HepG2 (cell line): ENCODE measurements around the gene TTLL1. TPM values are rescaled to one million over a fixed set of nuclear protein-coding genes. Genes with fewer than 3 reads are reported as not detected.

ENCODE experiments used
- ASH2L ChIP-seq: fragments of 300-600, 200-600 bp; sonication (generic); IDR thresholded peaks from 2 replicates; pipeline ENCODE4 v1.7.0; 2017; ENCODE audit warnings: low read depth, mild to moderate bottlenecking, moderate library complexity, mixed read lengths, low read length; ENCODE audit not compliant: insufficient read length
- ESRRA ChIP-seq: sonication (generic); formaldehyde crosslinking; IDR thresholded peaks from 2 replicates; pipeline ENCODE4 v1.5.1; 2020; ENCODE audit warnings: mild to moderate bottlenecking, low read depth, missing genetic modification reagents
- KMT2A ChIP-seq: sonication (generic); formaldehyde crosslinking; IDR thresholded peaks from 2 replicates; pipeline ENCODE4 v1.4.0; 2020; ENCODE audit warnings: missing genetic modification reagents
- MBD4 ChIP-seq: IDR thresholded peaks from 2 replicates; pipeline ENCODE4 v1.6.1; 2012; ENCODE audit warnings: low read length, inconsistent platforms, borderline replicate concordance
- MEF2D ChIP-seq: sonication (generic); formaldehyde crosslinking; IDR thresholded peaks from 2 replicates; pipeline ENCODE4 v1.5.1; 2020; ENCODE audit warnings: mild to moderate bottlenecking, missing genetic modification reagents
- MTA3 ChIP-seq: sonication (generic); formaldehyde crosslinking; IDR thresholded peaks from 2 replicates; pipeline ENCODE4 v1.4.0; 2020; ENCODE audit warnings: missing genetic modification reagents
- POLR2A ChIP-seq, 2 experiments: IDR thresholded peaks; 2 replicates each; pipeline ENCODE4 v1.6.1; 2011; ENCODE audit warnings: low read depth in 2 of 2, low read length in 2 of 2, mild to moderate bottlenecking in 1 of 2, moderate library complexity in 1 of 2; ENCODE audit not compliant: insufficient read depth in 1 of 2
- RBFOX2 ChIP-seq: fragments of 200-400 bp; formaldehyde crosslinking; IDR thresholded peaks from 2 replicates; pipeline ENCODE4 v1.6.1; 2017; ENCODE audit warnings: low read depth, mild to moderate bottlenecking, low read length
- RFX1 ChIP-seq: fragments of 450-650 bp; IDR thresholded peaks from 2 replicates; pipeline ENCODE4 v1.6.1; 2017
- SRF ChIP-seq: IDR thresholded peaks from 2 replicates; pipeline ENCODE4 v1.6.1; 2011; ENCODE audit warnings: mild to moderate bottlenecking, low read depth, low read length, moderate library complexity
- U2AF2 ChIP-seq: fragments of 200-400 bp; formaldehyde crosslinking; IDR thresholded peaks from 2 replicates; pipeline ENCODE4 v1.6.1; 2017; ENCODE audit warnings: low read depth, mild to moderate bottlenecking, low read length
- ZKSCAN1 ChIP-seq: fragments of 150-350 bp; IDR thresholded peaks from 2 replicates; pipeline ENCODE4 v1.6.1; 2014; ENCODE audit warnings: low read length
- ZMAT3 ChIP-seq: sonication (generic); formaldehyde crosslinking; conservative IDR thresholded peaks from 2 replicates; pipeline ENCODE4 v1.7.0; 2021; ENCODE audit warnings: missing genetic modification reagents
- ZNF501 ChIP-seq: sonication (generic); formaldehyde crosslinking; IDR thresholded peaks from 2 replicates; pipeline ENCODE4 v1.5.1; 2020; ENCODE audit warnings: mild to moderate bottlenecking, moderate library complexity, missing genetic modification reagents
- ZNF678 ChIP-seq: sonication (generic); formaldehyde crosslinking; IDR thresholded peaks from 2 replicates; pipeline ENCODE4 v1.4.0; 2020; ENCODE audit warnings: mild to moderate bottlenecking, missing genetic modification reagents
- polyA plus RNA-seq, 8 experiments: library from polyadenylated mRNA; depleted of rRNA in 3 of 8; stranded (reverse) in 7 of 8; unstranded in 1 of 8; fragments of >200 nt; fragmentation: Illumina TruSeq in 4 of 8; extraction: Trizol in 4 of 8; gene quantifications; 2 replicates each; pipeline versions ENCODE4 v1.2.1 to v1.2.3, GENCODE V29; 2011 to 2016; ENCODE audit warnings: low read depth in 4 of 8, missing spikeins in 1 of 8, mixed read lengths in 1 of 8; ENCODE audit not compliant: insufficient read depth in 1 of 8
- total RNA-seq, 5 experiments: library from RNA; depleted of rRNA; stranded (reverse); fragments of >200 nt; fragmentation: Illumina TruSeq; extraction: Trizol; gene quantifications; 2 replicates each; pipeline ENCODE4 v1.2.3, GENCODE V29; 2016; ENCODE audit warnings: low read depth in 1 of 5
- TF ChIP-seq, protein P1 (sequence below): sonication (generic); formaldehyde crosslinking; IDR thresholded peaks from 2 replicates; pipeline ENCODE4 v1.5.1; 2020; ENCODE audit warnings: mild to moderate bottlenecking, missing genetic modification reagents, borderline replicate concordance
- TF ChIP-seq, protein P2 (sequence below): sonication (generic); formaldehyde crosslinking; IDR thresholded peaks from 2 replicates; pipeline ENCODE4 v1.4.0; 2020; ENCODE audit warnings: mild to moderate bottlenecking, missing genetic modification reagents
- TF ChIP-seq, protein P3 (sequence below): sonication (generic); formaldehyde crosslinking; IDR thresholded peaks from 2 replicates; pipeline ENCODE4 v1.4.0; 2020; ENCODE audit warnings: missing genetic modification reagents
- TF ChIP-seq, protein P4 (sequence below): sonication (generic); formaldehyde crosslinking; IDR thresholded peaks from 2 replicates; pipeline ENCODE4 v1.4.0; 2020; ENCODE audit warnings: missing genetic modification reagents
- TF ChIP-seq, protein P5 (sequence below): sonication (generic); formaldehyde crosslinking; IDR thresholded peaks from 2 replicates; pipeline ENCODE4 v1.4.0; 2020; ENCODE audit warnings: missing genetic modification reagents, mild to moderate bottlenecking, borderline replicate concordance
- TF ChIP-seq, protein P6 (sequence below): sonication (generic); formaldehyde crosslinking; IDR thresholded peaks from 2 replicates; pipeline ENCODE4 v1.8.1; 2023; ENCODE audit warnings: mild to moderate bottlenecking, moderate library complexity, missing genetic modification reagents
- TF ChIP-seq, protein P7 (sequence below): sonication (generic); formaldehyde crosslinking; IDR thresholded peaks from 2 replicates; pipeline ENCODE4 v1.4.0; 2020; ENCODE audit warnings: missing genetic modification reagents

The TTLL1 gene
- total and polyA plus RNA-seq, 2 of the 13 experiments (the other 11 are each of a cell fraction or from before 2014, with no cell fraction given): 1.6 to 5.3 TPM

DNA sequence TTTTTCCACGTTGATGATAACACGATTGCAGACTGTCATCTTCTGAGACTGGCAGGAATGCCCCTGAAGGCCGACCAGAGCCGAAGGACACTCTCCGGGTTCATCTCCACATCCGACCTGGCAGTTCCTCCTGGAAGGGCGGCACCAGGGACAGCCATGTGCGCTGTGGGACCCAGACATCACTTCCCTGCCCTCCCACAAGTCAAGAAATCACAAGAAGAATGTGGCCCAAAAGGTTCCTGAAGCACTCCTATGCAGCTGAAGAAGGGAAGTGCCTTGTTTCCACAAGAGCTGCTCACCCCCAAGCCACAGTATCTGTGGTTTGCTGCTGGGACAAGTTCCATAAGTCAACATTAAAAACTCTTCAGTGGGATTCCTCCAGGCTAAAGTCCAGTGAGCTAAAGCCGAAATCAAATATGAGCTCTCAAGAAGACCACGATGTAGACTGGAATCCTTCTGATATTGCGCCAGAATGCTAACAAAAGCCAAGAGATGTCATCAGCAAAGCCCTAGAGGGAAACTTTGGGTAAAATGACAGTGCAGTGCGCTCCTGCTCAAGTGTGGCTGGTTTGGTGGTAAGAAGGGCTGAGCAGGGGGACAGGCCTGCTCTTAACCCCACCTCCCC is 95.4 kb downstream of the TTLL1 start (continued):
- TF ChIP-seq, protein P1, sequence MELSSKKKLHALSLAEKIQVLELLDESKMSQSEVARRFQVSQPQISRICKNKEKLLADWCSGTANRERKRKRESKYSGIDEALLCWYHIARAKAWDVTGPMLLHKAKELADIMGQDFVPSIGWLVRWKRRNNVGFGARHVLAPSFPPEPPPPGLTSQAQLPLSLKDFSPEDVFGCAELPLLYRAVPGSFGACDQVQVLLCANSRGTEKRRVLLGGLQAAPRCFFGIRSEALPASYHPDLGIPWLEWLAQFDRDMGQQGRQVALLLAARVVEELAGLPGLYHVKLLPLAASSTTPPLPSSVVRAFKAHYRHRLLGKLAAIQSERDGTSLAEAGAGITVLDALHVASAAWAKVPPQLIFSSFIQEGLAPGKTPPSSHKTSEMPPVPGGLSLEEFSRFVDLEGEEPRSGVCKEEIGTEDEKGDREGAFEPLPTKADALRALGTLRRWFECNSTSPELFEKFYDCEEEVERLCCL (CRISPR knock-in tag): no peak
- TF ChIP-seq MBD4: no peak
- TF ChIP-seq, protein P2, sequence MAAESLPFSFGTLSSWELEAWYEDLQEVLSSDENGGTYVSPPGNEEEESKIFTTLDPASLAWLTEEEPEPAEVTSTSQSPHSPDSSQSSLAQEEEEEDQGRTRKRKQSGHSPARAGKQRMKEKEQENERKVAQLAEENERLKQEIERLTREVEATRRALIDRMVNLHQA (CRISPR knock-in tag): no peak
- TF ChIP-seq ZNF501: no peak
- TF ChIP-seq, protein P3, sequence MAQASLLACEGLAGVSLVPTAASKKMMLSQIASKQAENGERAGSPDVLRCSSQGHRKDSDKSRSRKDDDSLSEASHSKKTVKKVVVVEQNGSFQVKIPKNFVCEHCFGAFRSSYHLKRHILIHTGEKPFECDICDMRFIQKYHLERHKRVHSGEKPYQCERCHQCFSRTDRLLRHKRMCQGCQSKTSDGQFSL (CRISPR knock-in tag): peak; percentile 78; the same call in 1 of the 2 replicates
- TF ChIP-seq, protein P4, sequence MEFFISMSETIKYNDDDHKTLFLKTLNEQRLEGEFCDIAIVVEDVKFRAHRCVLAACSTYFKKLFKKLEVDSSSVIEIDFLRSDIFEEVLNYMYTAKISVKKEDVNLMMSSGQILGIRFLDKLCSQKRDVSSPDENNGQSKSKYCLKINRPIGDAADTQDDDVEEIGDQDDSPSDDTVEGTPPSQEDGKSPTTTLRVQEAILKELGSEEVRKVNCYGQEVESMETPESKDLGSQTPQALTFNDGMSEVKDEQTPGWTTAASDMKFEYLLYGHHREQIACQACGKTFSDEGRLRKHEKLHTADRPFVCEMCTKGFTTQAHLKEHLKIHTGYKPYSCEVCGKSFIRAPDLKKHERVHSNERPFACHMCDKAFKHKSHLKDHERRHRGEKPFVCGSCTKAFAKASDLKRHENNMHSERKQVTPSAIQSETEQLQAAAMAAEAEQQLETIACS: no peak
- TF ChIP-seq ESRRA (CRISPR knock-in tag): 0 out of 2 replicates have a peak, but pooled peaks have one; percentile 32
- peak; percentile 73 for TF ChIP-seq ASH2L
- TF ChIP-seq RBFOX2: no peak
- TF ChIP-seq, protein P5, sequence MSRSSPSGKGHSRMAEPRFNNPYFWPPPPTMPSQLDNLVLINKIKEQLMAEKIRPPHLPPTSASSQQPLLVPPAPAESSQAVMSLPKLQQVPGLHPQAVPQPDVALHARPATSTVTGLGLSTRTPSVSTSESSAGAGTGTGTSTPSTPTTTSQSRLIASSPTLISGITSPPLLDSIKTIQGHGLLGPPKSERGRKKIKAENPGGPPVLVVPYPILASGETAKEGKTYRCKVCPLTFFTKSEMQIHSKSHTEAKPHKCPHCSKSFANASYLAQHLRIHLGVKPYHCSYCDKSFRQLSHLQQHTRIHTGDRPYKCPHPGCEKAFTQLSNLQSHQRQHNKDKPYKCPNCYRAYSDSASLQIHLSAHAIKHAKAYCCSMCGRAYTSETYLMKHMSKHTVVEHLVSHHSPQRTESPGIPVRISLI (CRISPR knock-in tag): peak; percentile 41; the same call in 1 of the 2 replicates
- TF ChIP-seq MTA3: no peak
- TF ChIP-seq ZNF678: no peak
- no peak for TF ChIP-seq U2AF2
- TF ChIP-seq SRF: no peak
- 0 out of 2 replicates have a peak, but pooled peaks have one; percentile 31 for TF ChIP-seq MEF2D
- TF ChIP-seq ZKSCAN1: no peak
- peak in 1 of 2 experiments; percentile 93; a peak in 2 of 4 replicates for TF ChIP-seq POLR2A (IDR thresholded peaks at IDR 0.05; ENCODE audit: insufficient read depth in 1 of 2, low read depth in 2 of 2, low read length in 2 of 2)
- TF ChIP-seq ZMAT3 (CRISPR knock-in tag): no peak
- no peak for TF ChIP-seq RFX1
- TF ChIP-seq, protein P6, sequence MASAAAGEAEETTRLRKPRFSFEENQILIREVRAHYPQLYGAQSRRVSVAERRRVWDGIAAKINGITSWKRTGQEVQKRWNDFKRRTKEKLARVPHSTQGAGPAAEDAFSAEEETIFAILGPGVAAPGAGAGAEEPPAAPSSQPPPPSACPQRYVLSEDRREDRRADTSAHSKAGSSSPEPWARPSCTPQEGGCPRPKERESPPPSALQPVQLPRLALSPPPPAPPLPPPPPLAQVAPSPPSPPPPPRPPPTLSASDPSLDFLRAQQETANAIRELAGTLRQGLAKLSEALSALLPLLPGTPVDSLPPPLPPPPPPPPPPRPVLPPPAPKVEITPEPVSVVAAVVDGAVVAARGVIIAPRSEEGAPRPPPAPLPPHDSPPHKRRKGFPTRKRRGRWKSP (CRISPR knock-in tag): peak; percentile 61; the same call in 1 of the 2 replicates
- TF ChIP-seq, protein P7, sequence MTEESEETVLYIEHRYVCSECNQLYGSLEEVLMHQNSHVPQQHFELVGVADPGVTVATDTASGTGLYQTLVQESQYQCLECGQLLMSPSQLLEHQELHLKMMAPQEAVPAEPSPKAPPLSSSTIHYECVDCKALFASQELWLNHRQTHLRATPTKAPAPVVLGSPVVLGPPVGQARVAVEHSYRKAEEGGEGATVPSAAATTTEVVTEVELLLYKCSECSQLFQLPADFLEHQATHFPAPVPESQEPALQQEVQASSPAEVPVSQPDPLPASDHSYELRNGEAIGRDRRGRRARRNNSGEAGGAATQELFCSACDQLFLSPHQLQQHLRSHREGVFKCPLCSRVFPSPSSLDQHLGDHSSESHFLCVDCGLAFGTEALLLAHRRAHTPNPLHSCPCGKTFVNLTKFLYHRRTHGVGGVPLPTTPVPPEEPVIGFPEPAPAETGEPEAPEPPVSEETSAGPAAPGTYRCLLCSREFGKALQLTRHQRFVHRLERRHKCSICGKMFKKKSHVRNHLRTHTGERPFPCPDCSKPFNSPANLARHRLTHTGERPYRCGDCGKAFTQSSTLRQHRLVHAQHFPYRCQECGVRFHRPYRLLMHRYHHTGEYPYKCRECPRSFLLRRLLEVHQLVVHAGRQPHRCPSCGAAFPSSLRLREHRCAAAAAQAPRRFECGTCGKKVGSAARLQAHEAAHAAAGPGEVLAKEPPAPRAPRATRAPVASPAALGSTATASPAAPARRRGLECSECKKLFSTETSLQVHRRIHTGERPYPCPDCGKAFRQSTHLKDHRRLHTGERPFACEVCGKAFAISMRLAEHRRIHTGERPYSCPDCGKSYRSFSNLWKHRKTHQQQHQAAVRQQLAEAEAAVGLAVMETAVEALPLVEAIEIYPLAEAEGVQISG (CRISPR knock-in tag): peak; percentile 36; the same call in 1 of the 2 replicates
- TF ChIP-seq KMT2A (CRISPR knock-in tag): no peak
